Memory B cell (primary cell): ENCODE data around the gene RAPGEF6.
A peak's percentile ranks its signal among the peaks of the same experiment; 100 is the strongest.

Experiments
- ATAC-seq: fragments of 150-1000 bp; cut with Tn5 transposase; 2 replicates; pipeline ENCODE4 v1.10.0; 2021; ENCODE audit warnings: low read depth, mild to moderate bottlenecking, moderate library complexity
- DNase-seq, 2 donors: peaks; one replicate each; pipeline ENCODE4 v3.0.0; 2022; ENCODE audit warnings: low spot score in 2 of 2
- H3K27ac Mint-ChIP-seq: one replicate; pipeline ENCODE4 v1.8.0; 2022; ENCODE audit warnings: mild to moderate bottlenecking, moderate library complexity, mixed read lengths
- H3K27me3 Mint-ChIP-seq: one replicate; pipeline ENCODE4 v1.8.0; 2022; ENCODE audit warnings: mixed read lengths
- H3K36me3 Mint-ChIP-seq: one replicate; pipeline ENCODE4 v1.8.0; 2022; ENCODE audit warnings: mild to moderate bottlenecking, mixed read lengths
- H3K4me1 Mint-ChIP-seq: one replicate; pipeline ENCODE4 v1.8.0; 2022; ENCODE audit warnings: mixed read lengths
- H3K4me3 Mint-ChIP-seq: one replicate; pipeline ENCODE4 v1.8.0; 2022; ENCODE audit warnings: mild to moderate bottlenecking, moderate library complexity, mixed read lengths
- H3K9me3 Mint-ChIP-seq: one replicate; pipeline ENCODE4 v1.8.0; 2022; ENCODE audit warnings: mixed read lengths

Gene RAPGEF6

GRCh38 chr5:131570757-131571156 lies 64.3 kb downstream of the RAPGEF6 start:
- no peak overlapping the region for H3K4me3 Mint-ChIP-seq
- peaks cover 27% of the 10 kb centered on the region for H3K4me1 Mint-ChIP-seq
- ATAC-seq (no peak), DNase-seq (no peak)
- no peaks in the 10 kb centered on the region for H3K27me3 Mint-ChIP-seq
- H3K9me3 Mint-ChIP-seq: no peaks in the 10 kb centered on the region
- H3K27ac Mint-ChIP-seq: no peak overlapping the region
- H3K36me3 Mint-ChIP-seq: peaks cover 19% of the 10 kb centered on the region

- ATAC-seq: no peak
- peaks cover 16% of the 10 kb centered on the region for H3K36me3 Mint-ChIP-seq
- H3K27ac Mint-ChIP-seq: no peak overlapping the region
- peaks cover 14% of the 10 kb centered on the region for H3K4me1 Mint-ChIP-seq
- no peaks in the 10 kb centered on the region for H3K9me3 Mint-ChIP-seq
- H3K27me3 Mint-ChIP-seq: no peaks in the 10 kb centered on the region
- DNase-seq: no peak
- no peak overlapping the region for H3K4me3 Mint-ChIP-seq
Observed at GRCh38 chr5:131564229-131564652, 70.8 kb downstream of the RAPGEF6 start.

DNA sequence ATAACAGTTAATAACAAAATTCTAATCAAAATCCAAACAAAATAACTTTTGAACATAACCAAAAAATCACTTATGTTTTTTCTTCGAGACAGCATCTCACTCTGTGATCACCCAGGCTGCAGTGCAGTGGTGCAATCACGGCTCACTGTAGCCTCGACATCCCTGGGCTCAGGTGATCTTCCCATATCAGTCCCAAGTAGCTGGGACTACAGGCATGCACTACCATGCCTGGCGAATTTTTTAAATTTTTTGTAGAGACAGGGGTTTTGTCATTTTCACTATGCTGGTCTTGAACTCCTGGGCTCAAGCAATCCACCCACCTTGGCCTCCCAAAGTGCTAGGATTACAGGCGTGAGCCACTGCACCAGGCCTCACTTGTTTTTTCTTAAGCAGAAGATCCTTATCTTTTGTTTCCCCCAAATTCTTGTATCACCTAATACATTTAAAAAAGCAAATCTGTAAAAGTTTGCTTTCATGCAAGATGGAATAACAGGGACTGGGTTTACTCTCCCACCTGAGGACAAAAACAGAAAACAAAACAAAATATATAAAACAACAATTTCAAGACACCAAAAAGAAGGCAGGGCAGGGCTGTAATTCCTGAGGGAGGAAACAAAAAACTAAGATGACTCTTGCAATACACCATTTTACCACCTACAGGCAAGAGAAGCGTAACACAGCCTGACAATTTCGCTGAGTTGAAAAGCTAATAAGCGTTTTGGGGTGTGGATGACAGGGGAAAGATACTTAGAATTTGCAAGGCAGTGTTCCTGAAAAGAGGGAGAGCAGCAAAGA lies 71.4 kb downstream of the RAPGEF6 start:
- Mint-ChIP-seq H3K36me3 (peaks cover 16% of the 10 kb centered on the region), H3K4me1 (peaks cover 12% of the 10 kb centered on the region), H3K4me3 (no peak overlapping the region), H3K9me3 (no peaks in the 10 kb centered on the region), H3K27ac (no peak overlapping the region), H3K27me3 (no peaks in the 10 kb centered on the region)
- ATAC-seq (no peak), DNase-seq (no peak)

GRCh38 chr5:131550606-131551005 lies 84.4 kb downstream of the RAPGEF6 start:
- H3K9me3 Mint-ChIP-seq: no peaks in the 10 kb centered on the region
- H3K27ac Mint-ChIP-seq: no peak overlapping the region
- no peaks in the 10 kb centered on the region for H3K27me3 Mint-ChIP-seq
- H3K4me3 Mint-ChIP-seq: no peak overlapping the region
- H3K4me1 Mint-ChIP-seq: peaks cover 20% of the 10 kb centered on the region
- ATAC-seq (no peak), DNase-seq (no peak)
- H3K36me3 Mint-ChIP-seq: peaks cover 22% of the 10 kb centered on the region

DNA sequence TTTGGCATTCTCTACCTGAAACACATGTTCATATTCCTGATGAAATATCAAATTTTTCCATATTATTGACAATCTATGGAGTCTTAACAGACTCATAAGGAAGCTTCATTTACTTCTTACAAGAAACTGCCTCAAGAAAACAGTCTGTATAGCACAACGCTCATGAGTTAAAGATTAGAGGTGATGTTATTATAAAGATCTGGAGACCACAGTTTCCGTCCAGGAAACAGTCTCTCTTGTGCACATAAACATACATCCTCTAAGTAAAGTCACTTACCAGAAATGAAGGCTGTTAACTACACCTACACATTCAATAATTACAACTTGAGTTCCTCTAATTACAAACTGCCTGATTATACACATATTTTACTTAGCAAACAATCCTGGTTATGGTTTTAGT lies 86.9 kb downstream of the RAPGEF6 start:
- Mint-ChIP-seq H3K4me3 (peak overlapping the region; percentile 18), H3K9me3 (no peaks in the 10 kb centered on the region), H3K36me3 (peaks cover 24% of the 10 kb centered on the region), H3K27me3 (no peaks in the 10 kb centered on the region), H3K4me1 (peaks cover 16% of the 10 kb centered on the region), H3K27ac (peak overlapping the region; percentile 35)
- peak; percentile 59 for ATAC-seq
- DNase-seq: no peak

GRCh38 chr5:131545845-131546244 lies 89.2 kb downstream of the RAPGEF6 start:
- Mint-ChIP-seq H3K27ac (no peak overlapping the region), H3K36me3 (peaks cover 31% of the 10 kb centered on the region), H3K4me1 (peaks cover 16% of the 10 kb centered on the region), H3K9me3 (no peaks in the 10 kb centered on the region), H3K27me3 (no peaks in the 10 kb centered on the region), H3K4me3 (no peak overlapping the region)
- DNase-seq (no peak), ATAC-seq (no peak)

GRCh38 chr5:131542723-131543122 lies 92.3 kb downstream of the RAPGEF6 start:
- Mint-ChIP-seq H3K27me3 (no peaks in the 10 kb centered on the region), H3K4me3 (no peak overlapping the region), H3K27ac (peak overlapping the region; percentile 67), H3K9me3 (no peaks in the 10 kb centered on the region), H3K4me1 (peaks cover 12% of the 10 kb centered on the region), H3K36me3 (peaks cover 24% of the 10 kb centered on the region)
- DNase-seq: no peak
- no peak for ATAC-seq

GRCh38 chr5:131541762-131542161 lies 93.3 kb downstream of the RAPGEF6 start:
- ATAC-seq: no peak
- peaks cover 24% of the 10 kb centered on the region for H3K36me3 Mint-ChIP-seq
- no peaks in the 10 kb centered on the region for H3K9me3 Mint-ChIP-seq
- no peak overlapping the region for H3K27ac Mint-ChIP-seq
- no peak overlapping the region for H3K4me3 Mint-ChIP-seq
- no peaks in the 10 kb centered on the region for H3K27me3 Mint-ChIP-seq
- peaks cover 16% of the 10 kb centered on the region for H3K4me1 Mint-ChIP-seq
- no peak for DNase-seq

DNA sequence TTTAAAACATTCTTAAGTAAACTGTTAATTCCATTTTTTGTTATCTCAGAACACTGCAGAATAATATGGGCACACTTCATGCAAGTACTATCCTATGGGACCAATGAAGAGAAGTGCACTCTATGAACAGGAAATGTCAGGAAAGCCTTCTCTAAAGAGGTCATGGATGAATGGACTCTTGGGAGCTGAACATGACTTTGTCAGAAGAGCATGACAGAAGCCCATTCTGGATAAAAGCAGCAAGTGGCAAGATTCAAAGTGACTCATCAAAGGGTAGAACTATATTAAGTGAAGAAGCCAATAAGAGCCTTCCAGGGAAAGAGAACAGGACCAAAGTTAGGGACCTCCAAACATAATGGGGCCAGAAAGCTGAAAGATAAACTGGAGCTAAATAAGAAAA lies 94.0 kb downstream of the RAPGEF6 start:
- Mint-ChIP-seq H3K27ac (no peak overlapping the region), H3K4me1 (peaks cover 20% of the 10 kb centered on the region), H3K27me3 (no peaks in the 10 kb centered on the region), H3K36me3 (peaks cover 24% of the 10 kb centered on the region), H3K9me3 (no peaks in the 10 kb centered on the region), H3K4me3 (no peak overlapping the region)
- DNase-seq: no peak
- no peak for ATAC-seq

DNA sequence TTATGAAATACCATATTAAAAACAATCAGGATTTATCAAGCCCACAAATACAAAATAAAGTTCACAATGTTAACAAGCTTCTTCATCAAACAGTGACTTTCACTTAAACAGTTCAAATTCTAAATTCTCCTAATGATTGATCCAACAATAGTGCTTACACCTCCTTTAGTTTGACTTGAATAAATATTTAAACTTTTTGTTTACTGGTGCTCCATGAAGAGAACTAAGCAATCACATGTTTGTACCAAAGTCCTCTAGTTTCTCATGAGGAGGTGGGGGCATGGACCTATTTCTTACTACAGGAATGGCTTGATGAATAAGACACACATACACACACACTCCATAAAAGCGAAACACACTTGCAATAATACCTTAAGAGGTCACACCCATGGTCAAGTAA lies 95.8 kb downstream of the RAPGEF6 start:
- H3K4me1 Mint-ChIP-seq: peaks cover 20% of the 10 kb centered on the region
- no peak overlapping the region for H3K4me3 Mint-ChIP-seq
- peak overlapping the region; percentile 51 for H3K27ac Mint-ChIP-seq
- ATAC-seq: no peak
- H3K27me3 Mint-ChIP-seq: no peaks in the 10 kb centered on the region
- no peak for DNase-seq
- H3K36me3 Mint-ChIP-seq: peaks cover 17% of the 10 kb centered on the region
- no peaks in the 10 kb centered on the region for H3K9me3 Mint-ChIP-seq

DNA sequence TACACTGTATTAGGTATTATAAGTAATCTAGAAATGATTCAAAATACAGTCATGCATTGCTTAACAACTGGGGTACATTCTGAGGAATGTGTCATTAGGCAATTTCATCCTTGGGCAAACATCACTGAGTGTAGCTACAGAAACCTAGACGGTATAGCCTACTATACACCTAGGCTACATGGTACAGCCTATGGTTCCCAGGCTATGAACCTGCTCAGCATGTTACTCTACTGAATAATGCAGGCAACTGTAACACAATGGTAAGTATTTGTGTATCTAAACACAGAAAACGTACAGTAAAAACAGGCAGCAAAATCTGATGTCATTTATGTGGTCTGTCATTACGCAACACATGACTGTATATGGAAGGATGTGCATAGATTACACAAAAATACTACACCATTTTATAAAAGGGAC lies 96.8 kb downstream of the RAPGEF6 start:
- H3K4me1 Mint-ChIP-seq: peaks cover 20% of the 10 kb centered on the region
- ATAC-seq (no peak), DNase-seq (no peak)
- H3K4me3 Mint-ChIP-seq: no peak overlapping the region
- H3K36me3 Mint-ChIP-seq: peaks cover 13% of the 10 kb centered on the region
- H3K27ac Mint-ChIP-seq: peak overlapping the region; percentile 41
- H3K9me3 Mint-ChIP-seq: no peaks in the 10 kb centered on the region
- no peaks in the 10 kb centered on the region for H3K27me3 Mint-ChIP-seq

- Mint-ChIP-seq H3K4me3 (peak overlapping the region; percentile 27), H3K27me3 (no peaks in the 10 kb centered on the region), H3K36me3 (peaks cover 8% of the 10 kb centered on the region), H3K4me1 (peaks cover 20% of the 10 kb centered on the region), H3K27ac (peak overlapping the region; percentile 92), H3K9me3 (no peaks in the 10 kb centered on the region)
- DNase-seq (no peak), ATAC-seq (peak; percentile 10)
Observed at GRCh38 chr5:131536850-131537448, 98.1 kb downstream of the RAPGEF6 start.

- Mint-ChIP-seq H3K27me3 (no peaks in the 10 kb centered on the region), H3K4me3 (peak overlapping the region; percentile 30), H3K36me3 (peaks cover 8% of the 10 kb centered on the region), H3K9me3 (no peaks in the 10 kb centered on the region), H3K27ac (peak overlapping the region; percentile 92), H3K4me1 (peaks cover 20% of the 10 kb centered on the region)
- DNase-seq: peak; percentile 34 to 60
- ATAC-seq: peak; percentile 97
Observed at GRCh38 chr5:131536211-131536826, 98.7 kb downstream of the RAPGEF6 start.

GRCh38 chr5:131534974-131535373 lies 100.1 kb downstream of the RAPGEF6 start:
- Mint-ChIP-seq H3K27ac (no peak overlapping the region), H3K4me3 (no peak overlapping the region), H3K4me1 (peaks cover 15% of the 10 kb centered on the region), H3K36me3 (peaks cover 2% of the 10 kb centered on the region), H3K9me3 (no peaks in the 10 kb centered on the region), H3K27me3 (no peaks in the 10 kb centered on the region)
- DNase-seq (no peak), ATAC-seq (no peak)
